HS-5 (cell line): ENCODE measurements around the gene ARHGAP9.
"Not testable (repeated sequence)": the region's sequence is repeated elsewhere in the genome, so short reads cannot be mapped to it uniquely, and the experiment has no call there.

Source experiments
- DNase-seq: peaks from one replicate; pipeline ENCODE4 v3.0.0-alpha.2; 2012; ENCODE audit warnings: low read depth

Gene ARHGAP9

GRCh38 chr12:57456737-57457490 lies 22.8 kb downstream of the ARHGAP9 start:
- no peak for DNase-seq

- DNase-seq: no peak
These were observed 23.4 kb downstream of the ARHGAP9 start for GRCh38 chr12:57456145-57456700.

DNA sequence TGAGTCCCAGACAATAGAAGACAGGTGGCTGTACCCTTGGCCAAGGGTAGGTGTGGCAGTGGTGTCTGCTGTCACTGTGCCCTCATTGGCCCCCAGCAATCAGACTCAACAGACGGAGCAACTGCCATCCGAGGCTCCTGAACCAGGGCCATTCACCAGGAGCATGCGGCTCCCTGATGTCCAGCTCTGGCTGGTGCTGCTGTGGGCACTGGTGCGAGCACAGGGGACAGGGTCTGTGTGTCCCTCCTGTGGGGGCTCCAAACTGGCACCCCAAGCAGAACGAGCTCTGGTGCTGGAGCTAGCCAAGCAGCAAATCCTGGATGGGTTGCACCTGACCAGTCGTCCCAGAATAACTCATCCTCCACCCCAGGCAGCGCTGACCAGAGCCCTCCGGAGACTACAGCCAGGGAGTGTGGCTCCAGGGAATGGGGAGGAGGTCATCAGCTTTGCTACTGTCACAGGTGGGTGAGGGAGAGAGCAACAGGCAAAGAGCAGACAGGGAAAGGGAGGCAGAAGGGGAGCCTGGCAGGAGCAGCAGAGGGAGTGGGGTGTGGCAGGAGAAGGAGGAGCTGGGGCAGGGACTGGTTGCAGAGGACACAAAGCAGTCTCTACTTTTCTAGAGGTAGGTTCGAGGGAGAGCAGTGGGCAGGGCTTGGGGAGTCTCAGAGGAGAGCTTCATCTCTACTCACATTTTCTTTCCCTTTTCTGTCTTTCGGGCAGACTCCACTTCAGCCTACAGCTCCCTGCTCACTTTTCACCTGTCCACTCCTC lies 24.1 kb downstream of the ARHGAP9 start:
- DNase-seq: no peak

GRCh38 chr12:57454566-57455373 lies 24.9 kb downstream of the ARHGAP9 start, which contains the start of gene INHBE:
TSS of gene INHBE (plus strand) at chr12:57455307. CDS start at chr12:57455537, 230 bp downstream.
- DNase-seq: no peak

DNA sequence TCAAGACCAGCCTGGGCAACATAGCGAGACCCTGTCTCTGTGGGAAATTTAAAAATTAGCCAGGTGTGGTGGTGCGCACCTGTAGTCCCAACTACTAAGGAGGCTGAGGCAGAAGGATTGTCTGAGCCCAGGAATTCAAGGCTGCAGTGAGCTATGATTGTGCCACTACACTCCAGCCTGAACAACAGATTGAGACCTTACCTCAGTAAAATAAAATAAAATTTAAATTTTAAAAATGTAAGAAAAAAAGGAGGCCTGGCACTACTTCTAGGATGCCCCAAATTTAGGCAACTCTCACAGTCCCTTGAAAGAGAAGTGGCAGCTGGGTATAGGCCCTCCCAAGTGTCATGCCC lies 25.5 kb downstream of the ARHGAP9 start:
- no peak for DNase-seq

GRCh38 chr12:57452937-57453509 lies 26.6 kb downstream of the ARHGAP9 start:
- no peak for DNase-seq

DNA sequence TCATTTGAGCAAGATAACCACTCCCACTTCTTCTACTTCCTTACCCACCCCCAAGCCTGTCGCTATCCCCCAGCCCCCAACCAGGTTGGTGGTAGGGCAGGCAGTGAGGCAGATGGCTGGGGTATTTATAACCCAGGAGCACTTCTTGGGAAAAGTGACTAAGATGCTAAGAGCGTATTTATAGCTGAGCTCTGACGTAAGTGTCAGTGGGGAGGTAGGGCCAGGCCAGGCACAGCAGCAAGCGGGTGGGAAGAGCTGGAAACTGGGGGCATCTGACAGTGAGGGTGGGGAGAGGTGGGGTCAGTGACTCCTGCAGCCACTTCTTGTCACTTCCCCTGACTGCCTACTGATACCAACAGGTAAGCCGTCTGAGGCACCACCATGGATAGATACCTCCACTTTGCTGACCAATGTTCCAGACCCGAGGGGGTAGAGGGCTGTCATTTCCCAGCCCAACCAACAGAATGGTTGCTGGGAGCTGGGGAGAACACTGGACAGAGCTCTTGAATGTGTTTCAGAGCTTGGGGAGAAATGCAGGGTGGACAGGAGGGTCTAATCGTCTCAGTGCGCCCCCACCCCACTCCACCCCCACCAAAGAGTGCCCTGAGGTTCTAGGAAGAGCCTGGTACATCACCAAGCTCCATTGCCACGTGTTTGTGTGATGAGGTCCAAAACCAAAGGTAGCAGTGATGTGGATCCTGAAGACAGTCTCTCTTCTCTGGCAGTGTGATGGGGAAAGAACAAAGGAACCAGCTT lies 27.3 kb downstream of the ARHGAP9 start:
- DNase-seq: no peak

GRCh38 chr12:57451233-57451778 lies 28.4 kb downstream of the ARHGAP9 start:
- DNase-seq: no peak

DNA sequence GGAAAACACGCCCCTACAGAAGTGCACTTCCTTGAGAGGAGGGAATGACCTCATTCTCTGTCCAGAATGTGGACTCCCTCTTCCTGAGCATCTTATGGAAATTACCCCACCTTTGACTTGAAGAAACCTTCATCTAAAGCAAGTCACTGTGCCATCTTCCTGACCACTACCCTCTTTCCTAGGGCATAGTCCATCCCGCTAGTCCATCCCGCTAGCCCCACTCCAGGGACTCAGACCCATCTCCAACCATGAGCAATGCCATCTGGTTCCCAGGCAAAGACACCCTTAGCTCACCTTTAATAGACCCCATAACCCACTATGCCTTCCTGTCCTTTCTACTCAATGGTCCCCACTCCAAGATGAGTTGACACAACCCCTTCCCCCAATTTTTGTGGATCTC lies 29.6 kb downstream of the ARHGAP9 start:
- DNase-seq: no peak

DNA sequence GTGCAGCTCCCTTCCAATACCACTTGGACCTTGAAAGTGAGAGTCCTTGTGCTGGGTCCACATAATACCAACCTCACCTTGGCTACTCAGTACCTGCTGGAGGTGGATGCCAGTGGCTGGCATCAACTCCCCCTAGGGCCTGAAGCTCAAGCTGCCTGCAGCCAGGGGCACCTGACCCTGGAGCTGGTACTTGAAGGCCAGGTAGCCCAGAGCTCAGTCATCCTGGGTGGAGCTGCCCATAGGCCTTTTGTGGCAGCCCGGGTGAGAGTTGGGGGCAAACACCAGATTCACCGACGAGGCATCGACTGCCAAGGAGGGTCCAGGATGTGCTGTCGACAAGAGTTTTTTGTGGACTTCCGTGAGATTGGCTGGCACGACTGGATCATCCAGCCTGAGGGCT lies 30.3 kb downstream of the ARHGAP9 start:
- no peak for DNase-seq

GRCh38 chr12:57448669-57449068 lies 31.0 kb downstream of the ARHGAP9 start:
- no peak for DNase-seq

GRCh38 chr12:57446292-57446960 lies 33.2 kb downstream of the ARHGAP9 start:
- no peak for DNase-seq

- no peak for DNase-seq
These were observed 34.9 kb downstream of the ARHGAP9 start for GRCh38 chr12:57444744-57445143.

GRCh38 chr12:57444337-57444736 lies 35.3 kb downstream of the ARHGAP9 start:
- DNase-seq: not testable (repeated sequence)

DNA sequence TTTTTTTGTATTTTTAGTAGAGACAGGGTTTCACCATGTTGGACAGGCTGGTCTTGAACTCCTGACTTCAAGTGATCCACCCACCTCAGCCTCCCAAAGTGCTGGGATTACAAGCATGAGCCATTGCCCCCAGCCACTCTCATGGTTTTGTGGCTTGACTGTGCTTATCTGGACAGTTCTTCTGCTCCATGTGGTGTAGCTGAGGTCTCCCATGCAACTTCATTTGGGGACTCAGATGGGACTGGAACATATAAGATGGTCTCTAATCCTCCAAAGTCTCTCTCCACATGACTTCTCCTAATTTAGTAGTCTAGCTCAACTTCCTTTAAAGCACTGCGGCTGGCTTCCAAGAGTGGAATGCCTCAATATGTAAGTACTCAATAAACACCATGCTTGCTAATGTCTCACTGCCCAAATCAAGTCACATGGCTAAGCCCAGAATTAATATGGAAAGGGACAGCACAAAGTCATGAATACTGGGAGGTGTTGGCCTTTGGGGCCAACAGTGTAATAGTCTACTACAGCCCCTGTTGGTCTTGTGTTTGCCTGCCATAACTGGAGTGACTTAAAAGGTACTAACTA lies 37.7 kb downstream of the ARHGAP9 start:
- no peak for DNase-seq

GRCh38 chr12:57441393-57441792 lies 38.3 kb downstream of the ARHGAP9 start:
- not testable (repeated sequence) for DNase-seq

DNA sequence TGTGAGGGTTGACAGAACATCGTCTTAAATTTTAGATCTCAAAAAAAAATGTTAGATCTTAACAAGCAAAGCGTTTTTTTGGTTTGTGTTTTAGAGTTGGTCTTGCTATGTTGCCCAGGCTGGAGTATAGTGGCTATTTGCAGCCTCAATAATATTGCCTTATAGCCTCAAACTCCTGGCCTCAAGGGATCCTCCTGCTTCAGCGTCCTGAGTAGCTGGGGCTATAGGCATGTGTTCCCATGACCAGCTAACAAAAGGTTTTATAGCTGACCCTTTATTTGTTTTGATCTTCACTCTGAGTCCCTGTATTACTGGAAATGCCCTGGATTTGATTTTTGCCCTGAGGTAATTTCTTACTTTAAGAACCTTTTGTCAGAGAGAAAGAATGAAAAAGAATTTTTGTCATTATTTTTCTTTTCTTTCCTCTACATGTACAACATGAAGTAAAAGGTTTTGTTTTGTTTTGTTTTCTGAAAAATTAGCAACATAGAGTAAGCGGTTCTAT lies 39.9 kb downstream of the ARHGAP9 start:
- DNase-seq: no peak

GRCh38 chr12:57438400-57438799 lies 41.3 kb downstream of the ARHGAP9 start:
- no peak for DNase-seq

GRCh38 chr12:57435293-57435692 lies 44.4 kb downstream of the ARHGAP9 start:
- no peak for DNase-seq
